ENCODE results near the gene HSPA1L. TPM values are rescaled to one million over a fixed set of nuclear protein-coding genes. Genes with fewer than 3 reads are reported as not detected.
A peak's percentile ranks its signal among the peaks of the same experiment; 100 is the strongest.
"Not testable (repeated sequence)": the region's sequence is repeated elsewhere in the genome, so short reads cannot be mapped to it uniquely, and the experiment has no call there.

The HSPA1L gene
- total and polyA plus RNA-seq, 10 of the 15 experiments (the other 5 are each of a cell fraction or from before 2014, with no cell fraction given) = 0.69 to 2.5 (median 1.5) TPM

- TF ChIP-seq PBX3 (IDR thresholded peaks at IDR 0.05; ENCODE audit: insufficient replicate concordance, low read depth, low read length) = no peak
- TF ChIP-seq USF1 (IDR thresholded peaks at IDR 0.05; ENCODE audit: borderline replicate concordance, extremely low read length, insufficient read depth, low read depth, low read length) = no peak
- no peak for TF ChIP-seq TBL1XR1 (IDR thresholded peaks at IDR 0.05; ENCODE audit: low read depth, low read length)
- no peak for TF ChIP-seq CTCF (IDR thresholded peaks at IDR 0.05 in 2 of 3, conservative IDR thresholded peaks at IDR 0.05 in 1 of 3; ENCODE audit: control insufficient read depth in 2 of 3, extremely low read depth in 1 of 3, insufficient read depth in 1 of 3, low read depth in 3 of 3, low read length in 3 of 3)
Observed at GRCh38 chr6:31819871-31820299, 4.8 kb upstream of the HSPA1L start (continued).

GRCh38 chr6:31817929-31818511 lies 2.9 kb upstream of the HSPA1L start:
- ATAC-seq; H3K79me2 ChIP-seq (ENCODE audit: control insufficient read depth, insufficient read depth, low read length); DNase-seq (ENCODE audit: low read depth, low spot score); H3K9ac ChIP-seq (ENCODE audit: control insufficient read depth, insufficient read depth, low read length); H3K9me3 ChIP-seq (replicated peaks; ENCODE audit: control insufficient read depth, insufficient read depth, low read length); H3K27ac ChIP-seq (ENCODE audit: control insufficient read depth, insufficient read depth); H3K36me3 ChIP-seq (ENCODE audit: control insufficient read depth in 2 of 2, insufficient read depth in 2 of 2, low read length in 1 of 2); BruUV-seq (replicated peaks); H2AFZ ChIP-seq (ENCODE audit: control insufficient read depth, low read depth, low read length); H4K20me1 ChIP-seq (ENCODE audit: control insufficient read depth, insufficient read depth); intact Hi-C loops (cut with micrococcal nuclease; ENCODE audit: unreplicated experiment); H3K27me3 ChIP-seq (replicated peaks in 1 of 2; ENCODE audit: control insufficient read depth in 2 of 2, insufficient read depth in 2 of 2, low read length in 1 of 2); FAIRE-seq; in situ Hi-C loops (cut with MboI): not testable (repeated sequence)
- Histone ChIP-seq H3K4me2 (ENCODE audit: control insufficient read depth, insufficient read depth) (peak overlapping the region; percentile 60), H3K4me3 (peak overlapping the region; percentile 52; the same call in 1 of the 2 replicates), H3K4me1 (ENCODE audit: control insufficient read depth, insufficient read depth, low read length) (peaks cover 19% of the 10 kb centered on the region)
- 63% methylated on average over 8 of the region's 8 CpGs for WGBS (ENCODE audit: insufficient coverage, insufficient replicate concordance, low lambda C conversion rate, missing lambda C conversion rate)
- CTCF ChIA-PET = interaction anchor here (1.4 to 1.9 kb wide), 2 partner anchors 27 to 88 kb away, joined by 5 to 6 read pairs; partner anchors contain the start of gene DDAH2
- RAD21 ChIA-PET (ENCODE audit: unreplicated experiment) = interaction anchor here (1.0 to 1.5 kb wide), 3 partner anchors 9 to 12 kb away, joined by 3 to 5 read pairs (median 3); partner anchors contain the start of gene LSM2
- SMC1A ChIA-PET (ENCODE audit: uncharacterized antibody, unreplicated experiment) = interaction anchor here (1.0 to 1.5 kb wide), 4 partner anchors 12 to 44 kb away, joined by 3 to 9 read pairs (median 4); partner anchors contain the start of gene LSM2
- POLR2A ChIA-PET = interaction anchor here (0.6 to 11.3 kb wide), 3 partner anchors 11 to 611 kb away, joined by 4 to 158 read pairs (median 5); partner anchors contain the start of genes CLIC1, LSM2 and MSH5
- TF ChIP-seq ZBTB4 (CRISPR knock-in tag; IDR thresholded peaks at IDR 0.05) (peak; percentile 63; the same call in 1 of the 2 replicates), MLLT1 (IDR thresholded peaks at IDR 0.05) (0 out of 2 replicates have a peak, but pooled peaks have one; percentile 4)

Measured in GM12878 (cell line).